ENCODE measurements around the gene CHD9.

CHD9 gene

DNA sequence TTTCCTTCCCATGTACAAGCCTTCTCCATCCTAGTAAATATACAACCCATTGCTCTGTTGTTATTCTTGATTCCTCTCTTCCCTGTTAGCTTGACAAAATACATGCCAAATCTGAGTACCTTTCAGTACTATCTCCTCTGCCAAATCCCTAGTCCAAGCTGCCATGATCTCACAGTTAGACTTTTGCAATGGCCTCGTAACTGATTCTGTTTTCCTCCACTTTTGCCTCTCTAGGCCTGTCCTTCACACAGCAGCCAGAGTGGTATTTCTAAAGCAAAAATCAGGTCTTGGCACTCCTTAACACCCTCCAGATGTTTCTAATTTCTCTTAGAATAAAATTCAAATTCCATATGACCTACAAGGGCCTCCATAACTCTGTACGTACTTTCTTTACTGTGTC lies 226.5 kb downstream of the CHD9 start:
- Histone ChIP-seq H3K9me3 (replicated peaks in 1 of 11) (peaks cover 16 to 23% (median 22%) of the 10 kb centered on the region in 11 experiments; a peak in 20 of 22 replicates), H3K4me1 (peaks cover 0 to 11% (median 0%) of the 10 kb centered on the region in 10 experiments; a peak in 4 of 20 replicates), H4K20me1 (peaks cover 0 to 16% (median 5%) of the 10 kb centered on the region in 11 experiments; a peak in 6 of 22 replicates), H3K4me2 (no peak overlapping the region), H3K36me3 (peaks cover 77 to 90% (median 79%) of the 10 kb centered on the region in 11 experiments), H3K9ac (no peak overlapping the region), H3K27me3 (no peaks in the 10 kb centered on the region), H3K27ac (no peak overlapping the region), H3K4me3 (no peak overlapping the region)
- TF ChIP-seq Cebpa-rat (IDR thresholded peaks at IDR 0.05) = no peak

DNA sequence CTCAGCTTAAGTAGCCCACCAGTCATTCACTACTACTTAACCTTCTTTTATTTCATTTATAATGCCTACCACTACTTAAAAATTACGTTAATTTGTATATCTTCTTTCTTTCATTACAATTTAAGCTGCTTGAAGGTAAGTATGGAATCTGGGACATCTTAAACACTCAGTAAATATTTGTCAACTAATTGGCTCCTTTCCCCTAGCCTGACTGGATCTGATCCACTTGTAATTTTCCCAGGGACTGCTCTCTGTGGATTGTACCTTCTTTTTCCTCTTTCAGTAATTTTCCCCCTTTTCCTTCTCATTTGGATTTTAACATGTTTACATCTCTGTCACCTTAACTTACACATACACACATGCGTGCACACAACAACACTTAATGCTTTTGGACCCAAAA lies 227.1 kb downstream of the CHD9 start:
- Histone ChIP-seq H3K27me3 (no peaks in the 10 kb centered on the region), H3K4me2 (no peak overlapping the region), H3K27ac (no peak overlapping the region), H3K4me1 (peaks cover 0 to 11% (median 0%) of the 10 kb centered on the region in 10 experiments; a peak in 4 of 20 replicates), H3K9me3 (replicated peaks in 1 of 11) (peaks cover 16 to 17% (median 17%) of the 10 kb centered on the region in 11 experiments; a peak in 20 of 22 replicates), H3K4me3 (no peak overlapping the region), H3K9ac (no peak overlapping the region), H4K20me1 (peaks cover 0 to 16% (median 5%) of the 10 kb centered on the region in 11 experiments; a peak in 6 of 22 replicates), H3K36me3 (peaks cover 77 to 90% (median 79%) of the 10 kb centered on the region in 11 experiments)
- no peak for TF ChIP-seq Cebpa-rat (IDR thresholded peaks at IDR 0.05)

DNA sequence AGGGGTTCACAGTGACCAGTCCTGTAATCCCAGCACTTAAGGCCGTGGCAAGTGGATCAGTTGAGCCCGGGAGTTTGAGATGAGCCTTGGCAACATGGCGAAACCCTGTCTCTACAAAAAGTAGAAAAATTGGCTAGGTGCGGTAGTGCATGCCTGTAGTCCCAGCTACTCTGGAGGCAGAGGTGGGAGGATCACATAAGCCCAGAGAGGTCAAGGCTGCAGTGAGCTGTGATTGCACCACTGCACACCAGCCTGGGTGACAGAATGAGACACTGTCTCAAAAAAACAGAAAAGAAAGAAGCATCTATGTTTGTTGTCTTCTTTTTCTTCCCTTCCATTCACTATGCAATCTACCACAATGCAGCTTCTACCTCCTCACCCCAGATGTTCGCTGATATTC lies 227.5 kb downstream of the CHD9 start:
- Histone ChIP-seq H3K9ac (no peak overlapping the region), H3K36me3 (peaks cover 77 to 90% (median 79%) of the 10 kb centered on the region in 11 experiments), H3K9me3 (replicated peaks in 1 of 11) (peaks cover 11 to 12% (median 12%) of the 10 kb centered on the region in 11 experiments; a peak in 20 of 22 replicates), H4K20me1 (peaks cover 0 to 16% (median 5%) of the 10 kb centered on the region in 11 experiments; a peak in 6 of 22 replicates), H3K27me3 (no peaks in the 10 kb centered on the region), H3K27ac (no peak overlapping the region), H3K4me2 (no peak overlapping the region), H3K4me1 (peaks cover 0 to 11% (median 0%) of the 10 kb centered on the region in 10 experiments; a peak in 4 of 20 replicates), H3K4me3 (no peak overlapping the region)
- TF ChIP-seq Cebpa-rat (IDR thresholded peaks at IDR 0.05) = no peak

DNA sequence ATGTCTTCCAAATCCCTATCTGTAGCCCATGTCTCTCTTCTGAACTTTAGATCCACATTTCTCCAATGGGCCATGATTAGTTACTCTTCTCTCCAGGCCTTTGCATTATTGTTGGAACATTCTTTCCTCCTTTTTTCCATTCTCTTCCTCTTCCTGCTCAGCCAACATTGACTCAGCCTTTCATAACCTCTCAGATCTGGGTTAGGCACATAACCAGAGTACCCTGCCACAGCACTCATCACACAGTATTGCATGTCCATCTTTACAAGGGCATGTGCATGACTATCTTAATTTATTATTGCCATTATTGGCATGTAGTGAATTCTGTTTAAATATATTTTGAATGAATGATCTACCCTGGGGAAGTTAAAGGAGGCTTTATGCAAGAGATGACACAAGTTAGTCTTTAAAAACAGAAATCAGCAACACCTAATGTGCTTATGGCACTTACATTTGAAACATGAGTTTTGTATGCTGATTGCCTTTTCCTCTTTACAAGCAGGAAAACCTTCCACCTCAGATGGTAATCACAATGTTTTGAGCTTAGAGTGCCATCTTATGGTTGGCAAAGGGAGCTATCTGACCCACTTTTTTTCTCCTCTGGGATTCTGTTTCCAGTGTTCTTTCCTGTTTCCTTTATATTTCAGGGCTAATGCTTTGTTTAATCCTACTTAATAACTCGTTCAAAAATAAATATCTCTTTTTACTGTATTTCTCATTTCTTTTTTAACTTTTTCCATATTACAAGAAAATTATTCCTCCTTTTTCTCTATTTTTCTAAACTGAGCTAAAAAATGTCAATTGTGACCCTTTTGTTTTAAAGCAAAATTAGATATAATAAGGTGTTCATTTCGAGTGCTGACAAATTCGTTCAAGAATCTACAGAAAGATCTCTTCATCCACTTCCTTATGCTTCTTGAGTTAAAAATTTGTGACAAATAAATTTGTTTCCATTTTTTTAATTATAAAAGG lies 228.5 kb downstream of the CHD9 start:
- H3K36me3 ChIP-seq = peaks cover 77 to 90% (median 79%) of the 10 kb centered on the region in 11 experiments
- no peaks in the 10 kb centered on the region for H3K27me3 ChIP-seq
- H3K4me2 ChIP-seq = no peak overlapping the region
- peaks cover 2 to 3% (median 3%) of the 10 kb centered on the region in 11 experiments; a peak in 18 of 22 replicates for H3K9me3 ChIP-seq (replicated peaks in 1 of 11)
- no peak overlapping the region for H3K4me3 ChIP-seq
- peaks cover 0 to 11% (median 0%) of the 10 kb centered on the region in 10 experiments; a peak in 4 of 20 replicates for H3K4me1 ChIP-seq
- H3K9ac ChIP-seq = no peak overlapping the region
- no peak for TF ChIP-seq Cebpa-rat (IDR thresholded peaks at IDR 0.05)
- H3K27ac ChIP-seq = no peak overlapping the region
- H4K20me1 ChIP-seq = peaks cover 0 to 16% (median 5%) of the 10 kb centered on the region in 11 experiments; a peak in 6 of 22 replicates

DNA sequence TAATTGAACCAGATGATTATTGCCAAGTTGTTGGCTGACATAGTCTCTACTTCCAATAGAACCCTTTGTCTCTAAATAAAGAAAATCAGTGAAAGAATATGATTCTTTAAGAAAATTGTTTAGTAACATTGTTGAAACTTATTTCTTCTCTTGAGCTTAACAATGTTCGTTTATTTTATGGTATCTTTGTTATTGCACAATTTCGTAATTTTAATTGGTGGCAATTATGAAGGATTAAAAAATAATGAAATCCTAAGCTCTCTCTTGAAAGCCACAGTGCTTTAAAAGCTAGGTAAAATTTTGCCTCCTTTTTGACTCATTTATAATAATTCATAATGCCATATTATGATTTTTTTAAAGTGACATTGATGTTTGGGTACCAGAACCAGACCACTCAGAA lies 230.4 kb downstream of the CHD9 start:
- Histone ChIP-seq H3K4me2 (no peak overlapping the region), H3K27ac (no peak overlapping the region), H3K4me1 (peaks cover 0 to 11% (median 0%) of the 10 kb centered on the region in 10 experiments; a peak in 4 of 20 replicates), H3K9me3 (replicated peaks in 1 of 11) (no peaks in the 10 kb centered on the region), H3K4me3 (no peak overlapping the region), H3K27me3 (no peaks in the 10 kb centered on the region), H3K9ac (no peak overlapping the region), H4K20me1 (peaks cover 0 to 16% (median 5%) of the 10 kb centered on the region in 11 experiments; a peak in 6 of 22 replicates), H3K36me3 (peaks cover 87 to 97% (median 91%) of the 10 kb centered on the region in 11 experiments)
- TF ChIP-seq Cebpa-rat (IDR thresholded peaks at IDR 0.05) = peak in 1 of 11 experiments; percentile 59; a peak in 1 of 22 replicates

DNA sequence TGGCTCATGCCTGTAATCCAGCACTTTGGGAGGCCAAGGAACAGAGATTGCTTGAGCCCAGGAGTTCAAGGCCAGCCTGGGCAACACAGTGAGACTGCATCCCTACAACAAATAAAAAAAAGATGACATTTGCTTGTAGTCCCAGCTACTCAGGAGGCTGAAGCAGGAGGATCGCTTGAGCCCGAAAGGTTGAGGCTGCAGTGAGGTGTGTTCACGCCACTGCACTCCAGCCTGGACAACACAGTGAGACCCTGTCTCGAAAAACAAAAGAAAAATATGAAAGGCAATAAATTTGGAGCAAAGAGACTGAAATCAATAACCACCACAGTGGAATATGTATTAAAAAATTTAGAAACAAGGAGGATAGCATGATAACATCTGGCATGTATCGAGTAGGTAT lies 235.7 kb downstream of the CHD9 start:
- Histone ChIP-seq H3K27me3 (no peaks in the 10 kb centered on the region), H3K4me1 (peaks cover 0 to 16% (median 8%) of the 10 kb centered on the region in 10 experiments; a peak in 11 of 20 replicates), H3K9me3 (replicated peaks in 1 of 11) (no peaks in the 10 kb centered on the region), H3K9ac (no peak overlapping the region), H3K27ac (no peak overlapping the region), H3K36me3 (peaks cover 98 to 100% (median 100%) of the 10 kb centered on the region in 11 experiments), H3K4me2 (no peak overlapping the region), H4K20me1 (peaks cover 0 to 7% (median 0%) of the 10 kb centered on the region in 11 experiments; a peak in 1 of 22 replicates), H3K4me3 (no peak overlapping the region)
- TF ChIP-seq Cebpa-rat (IDR thresholded peaks at IDR 0.05) = no peak

DNA sequence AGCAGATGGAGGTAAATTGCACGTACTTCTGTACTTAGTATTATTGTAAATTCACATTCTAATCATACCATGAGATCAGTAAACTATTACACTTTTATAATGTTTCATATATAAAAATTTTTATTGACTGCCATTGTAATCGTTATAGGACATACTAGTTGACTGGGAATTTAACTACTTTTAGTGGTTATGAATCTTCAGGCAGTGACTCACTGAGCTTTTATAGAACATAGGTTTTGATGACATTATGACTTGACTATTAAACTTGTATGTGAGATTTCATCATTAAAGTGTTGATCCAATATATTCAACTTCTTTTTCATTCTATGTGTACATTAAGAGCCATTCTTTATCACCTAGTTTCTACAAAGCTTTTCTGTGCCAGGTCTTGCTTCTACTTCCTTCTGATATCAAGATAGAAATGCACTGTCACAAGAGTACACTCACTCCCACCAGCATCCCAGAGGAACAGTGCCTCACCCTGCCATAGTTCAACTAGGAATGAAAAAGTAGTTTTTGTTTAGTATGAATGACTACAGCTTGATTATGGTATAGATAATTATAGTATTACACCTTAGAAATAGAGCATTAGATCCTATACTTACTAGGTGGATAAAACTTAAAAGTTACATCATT lies 237.1 kb downstream of the CHD9 start:
- Histone ChIP-seq H3K27ac (no peak overlapping the region), H3K9ac (no peak overlapping the region), H4K20me1 (peaks cover 0 to 7% (median 0%) of the 10 kb centered on the region in 11 experiments; a peak in 1 of 22 replicates), H3K36me3 (peaks cover 99 to 100% (median 100%) of the 10 kb centered on the region in 11 experiments), H3K4me3 (no peak overlapping the region), H3K4me2 (no peak overlapping the region), H3K9me3 (replicated peaks in 1 of 11) (no peaks in the 10 kb centered on the region), H3K4me1 (peaks cover 0 to 16% (median 8%) of the 10 kb centered on the region in 10 experiments; a peak in 11 of 20 replicates), H3K27me3 (no peaks in the 10 kb centered on the region)
- TF ChIP-seq Cebpa-rat (IDR thresholded peaks at IDR 0.05) = no peak

DNA sequence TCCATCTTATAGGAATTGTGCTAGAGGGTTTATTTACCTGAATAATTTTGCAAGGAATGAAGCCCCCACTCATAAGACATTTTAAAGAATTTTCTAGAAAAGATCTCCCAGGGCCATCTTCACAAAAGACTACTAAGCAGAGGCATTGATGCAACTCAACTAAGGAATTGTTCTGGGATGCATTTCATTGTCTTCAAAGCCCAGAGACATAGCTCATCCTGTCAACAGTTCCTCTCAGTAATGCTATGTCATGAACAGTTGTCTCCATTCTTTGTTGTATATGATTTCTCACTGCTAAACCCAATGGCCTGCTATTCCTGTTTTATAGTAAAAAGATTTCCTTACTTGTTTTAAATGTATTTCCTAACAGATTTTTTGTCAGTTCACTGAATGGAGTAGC lies 242.7 kb downstream of the CHD9 start:
- Histone ChIP-seq H3K27me3 (no peaks in the 10 kb centered on the region), H3K4me3 (no peak overlapping the region), H3K9ac (no peak overlapping the region), H3K36me3 (peaks cover 86 to 100% (median 99%) of the 10 kb centered on the region in 11 experiments), H3K4me2 (no peak overlapping the region), H3K4me1 (peaks cover 0 to 16% (median 8%) of the 10 kb centered on the region in 10 experiments; a peak in 11 of 20 replicates), H3K27ac (no peak overlapping the region), H3K9me3 (replicated peaks in 1 of 11) (no peaks in the 10 kb centered on the region), H4K20me1 (peaks cover 0 to 7% (median 0%) of the 10 kb centered on the region in 11 experiments; a peak in 1 of 22 replicates)
- no peak for TF ChIP-seq Cebpa-rat (IDR thresholded peaks at IDR 0.05)
